Cerebellar cortex (tissue), 1 donor: ENCODE results near the gene GBP7.
"Not testable (repeated sequence)": the region's sequence is repeated elsewhere in the genome, so short reads cannot be mapped to it uniquely, and the experiment has no call there.

Experiments used
- DNase-seq: peaks from one replicate; pipeline ENCODE4 v3.0.0-alpha.2; 2015; ENCODE audit warnings: low spot score

The GBP7 gene

DNA sequence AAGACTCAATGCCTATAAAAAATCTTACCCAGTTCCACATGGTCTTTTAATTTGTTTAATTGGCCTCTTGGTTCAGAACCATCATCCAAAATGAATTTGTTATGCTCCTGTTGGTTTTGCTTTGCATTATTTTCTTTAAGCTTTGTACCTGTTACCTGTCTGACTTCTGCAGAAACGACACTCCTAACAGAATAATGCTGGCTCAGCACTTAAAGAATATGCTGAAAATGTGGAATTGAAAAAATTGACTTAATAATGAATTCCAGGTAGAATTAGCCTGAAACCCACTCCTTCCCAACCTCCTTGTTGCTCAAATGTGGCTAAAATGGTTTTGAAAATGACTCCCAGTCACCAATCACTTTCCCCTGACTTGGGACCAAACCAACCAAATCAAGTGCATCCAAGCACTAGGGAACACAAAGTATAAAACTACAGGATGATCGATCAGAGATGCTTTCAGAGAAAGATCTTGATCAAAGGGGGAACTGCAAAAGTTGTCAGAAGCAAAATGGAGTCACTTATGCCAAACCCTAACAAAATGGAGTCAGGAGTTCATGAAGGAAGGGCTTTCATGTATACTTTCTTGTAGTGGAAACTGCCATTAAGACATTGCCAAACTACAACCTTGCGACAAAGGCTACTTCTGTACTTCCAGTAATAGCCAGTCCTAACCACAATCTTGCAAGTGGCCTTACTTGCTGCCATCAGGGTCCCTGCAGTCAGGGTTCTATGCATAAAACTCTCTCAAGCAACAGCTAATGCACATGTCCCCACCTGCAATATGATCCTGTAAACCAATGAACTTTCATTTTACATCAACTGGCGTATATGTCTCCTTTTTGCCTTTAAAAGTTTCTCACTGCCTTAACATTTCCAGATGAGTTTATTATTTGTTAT is 5.4 kb downstream of the GBP7 start:
- DNase-seq: no peak

- no peak for DNase-seq
Measured at GRCh38 chr1:89169166-89169565, 6.6 kb downstream of the GBP7 start.

DNA sequence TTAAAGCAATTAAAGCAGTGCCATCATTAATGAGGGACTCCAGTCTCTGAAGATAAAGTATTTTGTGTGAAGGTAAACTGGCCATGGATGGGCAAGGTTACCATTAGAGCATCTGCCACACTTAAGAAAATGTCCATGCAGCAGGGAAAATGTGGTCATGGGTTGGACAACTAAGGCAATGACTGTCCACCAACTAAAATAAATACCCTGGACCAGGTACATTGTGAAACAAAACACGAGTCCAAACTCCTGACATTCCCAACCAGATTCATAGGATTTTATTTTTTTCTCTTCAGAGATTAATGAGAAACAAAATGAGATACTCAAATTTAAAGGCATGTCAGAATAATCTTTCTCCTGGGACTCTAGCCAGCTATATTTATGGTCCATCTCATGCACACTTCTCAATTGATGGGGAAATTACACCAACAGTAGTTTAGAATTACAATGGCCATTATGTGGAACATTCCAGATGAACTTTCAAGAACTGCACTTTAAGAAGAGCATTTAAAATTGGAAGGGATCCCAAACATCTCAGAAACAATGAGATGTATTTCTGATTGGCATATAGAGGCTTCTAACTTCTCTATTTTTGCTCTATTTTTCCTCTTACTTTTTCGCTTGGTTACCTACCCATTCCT is 8.1 kb downstream of the GBP7 start:
- DNase-seq: no peak

DNA sequence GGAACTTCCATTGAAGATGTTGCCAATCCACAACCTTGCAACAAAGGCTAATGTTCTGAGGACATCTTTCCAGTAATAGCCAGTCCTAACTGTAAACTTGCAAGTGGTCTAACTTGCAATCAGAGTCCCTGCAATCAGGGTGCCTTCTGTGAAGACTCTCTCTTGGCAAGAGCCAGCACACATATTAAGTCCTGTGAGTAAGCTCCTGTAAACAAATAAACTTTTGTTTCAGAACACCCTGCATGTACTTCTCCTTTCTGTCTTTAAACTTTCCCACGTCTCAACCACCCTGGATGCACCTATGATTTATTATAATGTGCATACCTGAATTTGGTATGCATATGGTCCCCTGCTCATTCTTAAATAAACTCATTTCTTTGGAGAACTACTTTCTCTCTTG is 9.1 kb downstream of the GBP7 start:
- no peak for DNase-seq

GRCh38 chr1:89165811-89166210 is 10.0 kb downstream of the GBP7 start:
- DNase-seq: no peak

- DNase-seq: no peak
Measured at GRCh38 chr1:89151047-89151446, 24.8 kb downstream of the GBP7 start.

- DNase-seq: no peak
Measured at GRCh38 chr1:89149976-89150375, 25.8 kb downstream of the GBP7 start.

DNA sequence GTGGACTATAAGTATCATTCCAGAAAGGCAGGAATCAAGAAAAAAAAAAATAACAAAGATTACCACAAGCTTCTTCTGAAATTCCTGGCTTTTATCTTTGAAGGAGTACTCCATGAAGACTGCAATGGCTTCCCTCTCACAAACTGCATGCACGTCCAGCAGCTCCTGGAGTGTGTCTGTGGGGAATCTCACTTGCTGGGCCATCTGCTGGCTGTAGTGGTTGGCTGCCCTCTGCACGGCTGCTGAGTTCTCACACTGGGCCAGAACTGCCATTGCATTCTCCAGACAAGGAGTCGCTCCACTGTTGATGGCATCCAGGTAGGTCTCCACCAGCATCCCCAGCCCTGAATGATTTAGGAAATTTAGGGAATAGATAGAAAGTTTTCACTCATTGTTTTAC is 26.6 kb downstream of the GBP7 start:
- peak; percentile 14 for DNase-seq

DNA sequence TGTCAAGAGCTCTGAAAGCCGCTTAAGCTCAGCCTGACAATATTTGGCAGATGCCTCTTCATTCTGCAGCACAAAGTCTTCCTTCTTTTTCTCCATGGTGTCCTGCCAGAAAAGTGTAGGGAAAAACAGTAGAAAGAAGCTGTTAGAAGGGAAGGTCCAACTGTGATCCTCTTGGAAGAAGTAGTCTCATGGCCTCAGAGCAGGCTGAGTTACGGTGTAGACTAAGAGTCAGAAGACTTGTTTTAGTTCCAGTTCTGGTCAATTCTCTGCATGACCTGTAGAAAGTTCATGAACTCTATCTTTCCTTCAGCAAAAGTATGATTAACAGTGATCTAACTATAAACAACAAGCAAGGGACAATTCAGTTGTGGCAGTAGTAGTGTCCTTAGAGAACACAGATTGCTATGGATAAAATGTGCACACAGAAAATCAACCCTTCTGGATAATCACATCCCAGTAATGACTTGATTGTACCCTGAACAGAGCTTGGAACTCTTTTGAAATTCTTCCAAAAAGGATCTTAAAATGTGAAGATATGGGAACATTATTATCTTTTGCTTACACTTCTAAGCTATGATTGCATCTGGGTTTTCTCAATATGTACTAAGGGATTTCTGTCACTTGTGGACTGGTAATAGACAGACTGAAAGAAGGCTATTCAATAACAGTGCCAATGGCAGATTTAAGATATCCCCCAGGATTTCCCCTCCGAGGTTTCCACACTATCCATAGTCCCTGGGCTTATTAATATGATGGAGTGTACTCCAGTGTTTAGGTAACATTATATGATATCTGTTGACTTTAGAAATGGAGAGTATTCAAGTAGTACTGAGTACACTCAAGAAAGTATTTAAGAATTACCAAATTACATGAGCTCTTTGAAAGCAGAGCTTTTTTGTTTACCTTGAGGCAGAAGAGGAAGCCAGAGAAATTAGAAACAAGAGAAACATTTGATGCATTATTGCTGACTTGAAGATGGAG is 27.8 kb downstream of the GBP7 start:
- no peak for DNase-seq

GRCh38 chr1:89146721-89147120 is 29.1 kb downstream of the GBP7 start:
- DNase-seq: no peak

GRCh38 chr1:89143484-89143883 is 32.3 kb downstream of the GBP7 start:
- no peak for DNase-seq

GRCh38 chr1:89142160-89142559 is 33.6 kb downstream of the GBP7 start:
- no peak for DNase-seq

DNA sequence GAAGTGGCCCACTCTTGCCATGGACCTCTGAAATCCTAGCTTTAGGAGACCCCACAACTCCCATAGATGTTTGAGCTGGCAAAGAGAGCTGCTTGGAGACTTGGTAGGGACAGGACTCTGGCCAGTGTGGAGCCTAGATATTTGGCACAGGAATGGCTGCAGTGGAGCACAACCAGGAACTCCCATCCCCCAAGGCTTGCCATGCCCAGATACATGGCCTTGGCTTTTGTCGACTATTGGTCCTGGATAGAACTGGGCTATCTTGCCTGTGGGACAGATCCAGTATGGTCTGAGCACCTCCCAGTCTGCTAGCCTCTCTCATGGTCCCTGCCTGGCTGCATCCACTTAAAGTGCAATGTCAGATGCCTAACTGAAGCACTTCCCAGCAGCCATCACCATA is 42.1 kb downstream of the GBP7 start:
- no peak for DNase-seq

DNA sequence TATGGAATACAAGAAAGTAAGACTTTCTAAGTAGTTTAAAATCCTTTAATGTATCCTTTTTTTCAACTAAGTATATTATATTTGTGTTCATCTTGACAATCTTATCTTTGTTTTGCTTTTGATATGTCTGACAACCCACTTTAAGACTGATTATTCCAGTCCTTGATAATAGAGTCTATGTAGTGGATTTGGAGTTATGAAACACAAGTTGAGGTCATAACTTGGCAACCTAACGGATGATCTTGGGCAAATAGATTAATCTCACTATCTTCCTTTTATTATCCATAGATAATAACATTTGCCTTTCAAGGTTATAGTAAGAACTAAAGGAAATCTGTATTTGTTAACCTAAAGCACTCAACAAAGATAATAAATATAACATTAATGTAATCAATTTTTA is 45.1 kb downstream of the GBP7 start:
- no peak for DNase-seq

DNA sequence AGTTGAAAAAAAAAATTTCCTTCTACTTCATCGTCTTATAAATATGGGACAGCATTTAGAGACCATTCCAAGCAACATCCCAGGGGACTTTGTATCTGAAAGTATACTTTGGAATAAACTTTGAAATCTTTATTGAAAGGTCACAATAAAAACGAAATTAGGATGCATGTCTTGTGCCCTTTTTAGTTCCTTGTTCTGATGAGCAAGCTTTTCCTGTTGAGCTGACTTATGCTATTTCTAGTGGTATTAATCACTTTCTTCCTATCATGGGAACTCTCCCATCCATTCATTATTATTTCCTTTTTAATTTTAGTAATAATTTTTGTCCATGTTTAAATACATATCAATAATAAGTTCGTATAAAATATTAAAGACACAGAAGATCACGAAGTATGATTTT is 45.9 kb downstream of the GBP7 start:
- no peak for DNase-seq

- DNase-seq: not testable (repeated sequence)
Measured at GRCh38 chr1:89128003-89128458, 47.8 kb downstream of the GBP7 start.

DNA sequence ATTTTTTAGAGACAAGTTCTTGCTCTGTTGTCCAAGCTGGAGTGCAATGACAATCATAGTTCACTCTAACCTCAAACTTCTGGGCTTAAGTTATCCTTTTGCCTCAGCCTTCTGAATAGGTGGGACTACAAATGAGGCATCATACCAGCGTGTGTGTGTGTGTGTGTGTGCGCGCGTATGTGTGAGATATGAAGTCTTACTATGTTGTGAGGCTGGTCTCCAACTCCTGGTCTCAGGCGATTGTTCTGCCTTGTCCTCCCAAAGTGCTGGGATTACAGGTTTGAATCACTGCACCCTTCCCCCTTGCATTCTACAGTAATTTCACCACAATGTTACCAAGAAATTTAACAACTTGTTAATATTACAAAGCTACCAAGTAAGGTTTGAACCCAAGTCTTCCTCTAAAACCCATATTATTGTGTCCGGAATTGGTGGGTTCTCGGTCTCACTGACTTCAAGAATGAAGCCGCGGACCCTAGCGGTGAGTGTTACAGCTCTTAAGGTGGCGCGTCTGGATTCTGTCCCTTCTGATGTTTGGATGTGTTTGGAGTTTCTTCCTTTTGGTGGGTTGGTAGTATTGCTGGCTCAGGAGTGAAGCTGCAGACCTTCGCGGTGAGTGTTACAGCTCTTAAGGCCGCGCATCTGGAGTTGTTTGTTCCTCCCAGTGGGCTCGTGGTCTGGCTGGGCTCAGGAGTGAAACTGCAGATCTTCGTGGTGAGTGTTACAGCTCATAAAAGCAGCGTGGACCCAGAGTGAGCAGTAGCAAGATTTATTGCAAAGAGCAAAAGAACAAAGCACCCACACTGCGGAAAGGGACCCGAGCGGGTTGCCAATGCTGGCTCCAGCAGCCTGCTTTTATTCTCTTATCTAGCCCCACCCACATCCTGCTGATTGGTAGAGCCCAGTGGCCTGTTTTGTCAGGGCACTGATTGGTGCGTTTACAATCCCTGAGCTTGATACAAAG is 48.9 kb downstream of the GBP7 start:
- not testable (repeated sequence) for DNase-seq

DNA sequence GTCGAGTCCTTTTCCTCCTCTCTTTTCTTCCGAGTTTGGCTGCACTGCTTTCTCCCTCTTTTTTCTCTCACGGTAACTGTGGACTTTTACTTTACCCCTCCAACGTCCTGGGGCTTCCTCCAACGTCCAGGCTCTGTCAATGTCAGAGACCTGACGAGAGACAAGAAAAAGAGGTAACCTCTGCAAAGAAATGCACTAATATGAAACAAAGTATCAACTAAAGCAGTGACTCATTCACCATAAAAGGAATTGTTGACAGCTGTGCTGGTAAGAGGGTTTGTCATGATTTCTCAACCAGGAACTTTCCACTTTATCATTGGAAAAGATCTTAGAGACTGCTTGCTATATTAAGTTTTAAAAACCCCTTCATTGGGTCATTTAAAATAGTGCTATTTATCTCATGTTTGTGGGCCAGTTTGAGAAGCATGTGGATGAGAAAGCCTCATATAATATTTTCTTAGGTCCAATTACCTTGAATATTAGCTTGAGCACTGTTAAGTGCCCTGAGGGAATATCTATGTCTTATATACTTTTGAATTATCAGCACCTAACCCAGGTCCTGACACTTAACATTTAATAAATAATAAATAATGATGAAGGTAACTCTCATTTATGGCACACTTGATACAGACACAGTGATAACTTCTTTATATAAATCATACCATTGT is 49.8 kb downstream of the GBP7 start, which contains the start of gene GBP2:
TSS of gene GBP2 (minus strand) at position 202 of the 668 bp plus-strand sequence. CDS start 4,148 bp downstream, outside the sequence.
- no peak for DNase-seq

DNA sequence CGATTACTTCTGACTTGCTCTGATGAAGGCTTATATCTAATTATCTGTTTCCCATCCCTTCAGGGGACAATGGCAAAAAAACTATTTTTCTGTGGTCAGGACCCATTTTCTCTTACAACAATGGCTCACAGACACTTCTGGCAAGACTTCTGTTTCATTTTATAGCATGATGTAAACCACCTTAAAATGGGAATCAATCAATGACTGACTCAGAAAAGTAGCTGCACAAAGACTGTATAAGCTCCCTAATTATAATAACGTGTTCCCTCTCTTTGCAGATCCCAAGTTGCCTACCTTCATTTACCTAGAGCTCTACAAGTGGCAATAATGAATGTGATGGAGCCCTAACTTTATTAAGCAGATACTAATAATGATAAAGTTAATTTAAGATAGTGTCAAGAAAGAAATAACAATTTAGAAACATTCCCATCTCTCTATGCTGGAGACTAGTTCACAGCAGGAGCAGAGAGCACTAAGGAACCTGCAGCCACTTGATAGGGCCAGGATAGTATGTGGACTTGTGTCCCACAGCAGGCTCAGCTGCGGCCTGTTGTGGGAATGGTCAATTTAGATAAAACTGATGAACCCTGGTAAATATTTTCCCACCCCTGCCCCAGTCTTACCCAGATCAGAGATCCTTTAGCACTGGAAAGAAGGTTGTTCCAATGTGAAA is 50.4 kb downstream of the GBP7 start:
- DNase-seq: no peak

DNA sequence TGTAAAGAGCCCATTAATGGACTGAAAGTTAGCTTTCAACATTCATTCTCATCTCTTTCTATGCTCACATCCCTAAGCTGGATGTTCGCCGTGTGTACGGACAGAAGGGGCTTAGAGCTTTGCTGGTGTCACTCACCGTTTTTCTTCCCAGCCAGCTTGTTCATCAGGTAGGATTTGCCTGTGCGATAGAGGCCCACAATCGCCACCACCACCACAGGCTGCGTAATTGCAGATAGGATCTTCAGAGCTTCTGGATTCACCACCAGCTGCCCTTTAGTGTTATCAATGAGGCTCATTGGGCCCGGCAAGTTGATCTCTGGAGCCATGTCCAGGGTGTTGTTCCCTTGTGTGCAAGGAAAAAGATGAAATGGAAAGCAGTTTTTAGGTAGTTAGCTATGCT is 54.2 kb downstream of the GBP7 start:
- no peak for DNase-seq
